NCI-H510A treated with DMSO at 0.1 percent for 48 hours (cell line): ENCODE data around the gene RGMA.

Experiments
- DNase-seq: peaks from one replicate; lab custom pipeline; 2025; lab: John Stamatoyannopoulos, UW

The RGMA gene

DNA sequence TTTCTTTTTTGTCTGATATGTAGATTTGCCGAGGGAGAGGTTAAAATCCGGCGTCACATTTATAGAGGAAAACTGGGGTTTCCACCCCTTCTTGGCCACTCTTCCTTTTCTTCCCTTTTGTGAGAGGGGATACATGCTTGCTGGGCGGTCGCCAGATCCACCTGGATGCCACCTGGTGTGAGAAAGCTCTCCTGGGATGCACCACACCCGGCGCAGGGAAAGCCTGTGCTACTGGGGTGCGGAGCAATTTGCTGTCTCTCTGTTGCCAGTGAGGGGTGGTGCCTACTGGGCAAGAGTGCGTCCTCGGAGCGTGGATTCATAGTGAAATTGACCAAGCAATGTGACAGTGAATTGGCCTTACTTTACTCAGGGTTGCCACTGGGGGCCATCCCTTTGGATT, 2.5 kb upstream of the RGMA start:
- DNase-seq, result no peak

DNA sequence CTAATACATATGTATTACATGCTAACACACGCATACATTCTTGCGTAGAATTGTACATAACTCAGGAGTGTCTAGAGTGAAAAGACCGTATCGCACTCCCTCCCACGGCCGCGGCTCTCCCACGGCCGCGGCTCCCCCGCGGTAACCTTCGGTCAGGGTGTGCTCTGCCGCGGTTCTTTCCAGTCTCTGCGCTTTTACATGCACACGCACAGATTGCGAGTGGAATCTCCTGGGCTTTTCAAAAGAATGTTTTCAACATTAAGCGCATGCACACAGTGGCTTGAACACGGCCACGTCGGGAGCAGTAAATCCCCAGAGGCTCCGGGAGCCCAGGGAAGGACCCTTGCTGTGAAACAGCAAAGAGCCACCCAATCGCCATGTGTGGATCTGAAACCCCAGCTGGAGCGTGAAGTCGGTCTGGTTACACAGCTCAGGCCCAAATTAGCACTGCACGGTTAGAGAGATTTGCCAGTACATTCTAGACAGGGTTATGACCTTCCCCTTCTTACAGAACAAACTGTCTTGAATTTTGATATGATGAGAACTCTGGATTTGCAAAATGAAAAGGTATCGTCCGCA, 805 bp upstream of the RGMA start:
- DNase-seq, result no peak

DNA sequence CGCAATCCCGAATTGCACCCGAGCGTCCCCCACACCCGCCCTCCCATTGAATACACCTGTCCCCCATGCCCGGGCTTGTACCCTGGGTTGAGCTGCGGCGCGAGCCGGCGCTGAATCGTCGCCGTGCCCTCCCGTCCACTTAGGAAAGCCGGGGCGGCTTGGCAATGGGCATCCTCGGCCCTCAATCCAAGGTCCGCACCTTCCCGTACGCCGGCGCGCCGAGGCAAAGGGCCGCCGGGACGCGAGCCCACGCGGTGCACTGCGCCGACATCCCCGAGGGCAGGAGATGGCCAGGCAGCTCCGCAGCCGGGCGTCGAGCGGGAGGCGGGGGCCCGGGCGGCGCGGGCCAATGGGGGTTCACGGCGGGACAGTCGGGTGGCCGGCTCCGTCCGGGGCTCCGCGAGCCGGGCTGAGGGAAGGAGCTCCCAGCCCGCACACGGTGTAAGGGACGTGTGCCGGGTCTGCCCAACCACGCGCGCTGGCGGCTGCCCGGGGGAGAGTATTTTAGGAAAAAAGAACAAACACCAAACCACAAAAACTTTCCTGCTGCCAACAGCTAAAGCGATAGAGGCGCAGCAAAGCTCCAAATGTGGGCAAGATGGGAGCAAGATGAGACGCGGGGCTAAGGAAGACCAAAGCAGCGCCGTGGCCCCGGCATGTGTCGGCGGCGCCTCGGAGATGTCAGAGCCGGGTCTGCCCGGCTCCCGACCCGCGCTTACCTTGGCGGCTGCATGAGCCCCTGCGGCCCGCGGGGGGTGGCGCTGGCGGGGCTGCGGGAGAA, 621 bp downstream of the RGMA start:
- peak; percentile 56 for DNase-seq

DNA sequence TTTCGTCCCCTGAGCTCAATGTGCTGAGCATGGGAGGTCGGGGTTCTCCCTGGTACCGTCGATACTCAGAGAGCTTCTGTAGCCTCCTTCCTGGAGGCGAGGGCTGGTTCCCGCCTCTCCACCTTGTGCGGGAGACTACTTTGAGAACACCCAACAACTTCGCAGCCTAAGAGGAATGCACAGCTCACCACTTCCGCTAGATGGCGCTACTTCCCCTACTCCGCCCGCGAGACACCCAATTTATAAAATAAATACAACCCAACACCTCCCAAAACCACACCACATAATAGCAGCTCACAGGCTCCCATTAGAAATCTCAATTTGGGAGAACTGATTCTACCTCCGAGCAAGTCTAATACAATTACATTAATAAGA, 1.2 kb downstream of the RGMA start:
- peak; percentile 70 for DNase-seq

DNA sequence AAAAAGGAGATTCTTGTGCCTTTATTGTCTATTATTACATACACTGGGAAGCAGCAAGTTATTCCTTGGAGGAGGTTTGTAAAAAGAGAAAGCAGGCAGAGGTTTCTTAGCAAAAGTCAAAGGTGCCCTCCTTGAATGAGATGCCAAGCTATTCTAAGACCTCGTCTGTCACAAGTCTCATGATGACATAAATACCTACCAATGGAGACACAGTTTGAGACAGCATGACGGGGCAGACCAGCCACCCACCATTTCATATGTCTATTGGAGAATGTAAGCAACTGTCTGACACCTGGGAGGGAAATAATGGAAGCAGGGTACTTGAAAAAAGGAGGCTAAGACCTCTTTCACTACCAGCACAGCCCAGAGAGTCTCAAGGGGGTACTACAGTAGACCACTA, 2.2 kb downstream of the RGMA start:
- no peak for DNase-seq

DNA sequence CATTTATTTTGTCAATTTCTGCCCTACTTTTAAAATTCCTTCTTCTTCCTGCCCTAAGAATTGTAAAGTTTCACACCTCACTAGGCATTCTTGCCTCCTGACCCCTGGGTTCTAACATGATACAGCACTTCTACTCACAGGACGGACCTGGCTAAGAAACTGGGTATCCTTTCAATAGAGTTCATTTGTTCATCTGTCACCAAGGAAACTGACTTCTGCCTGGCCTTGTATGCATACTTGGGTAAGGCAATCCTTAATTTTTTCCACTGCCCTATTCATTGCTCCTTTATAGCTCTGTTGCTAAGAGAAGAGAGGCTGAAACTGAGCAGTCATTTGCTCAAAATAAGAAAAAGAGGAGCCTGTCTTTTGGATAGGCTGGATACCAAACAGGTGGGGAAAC, 3.3 kb downstream of the RGMA start:
- DNase-seq, result no peak

DNA sequence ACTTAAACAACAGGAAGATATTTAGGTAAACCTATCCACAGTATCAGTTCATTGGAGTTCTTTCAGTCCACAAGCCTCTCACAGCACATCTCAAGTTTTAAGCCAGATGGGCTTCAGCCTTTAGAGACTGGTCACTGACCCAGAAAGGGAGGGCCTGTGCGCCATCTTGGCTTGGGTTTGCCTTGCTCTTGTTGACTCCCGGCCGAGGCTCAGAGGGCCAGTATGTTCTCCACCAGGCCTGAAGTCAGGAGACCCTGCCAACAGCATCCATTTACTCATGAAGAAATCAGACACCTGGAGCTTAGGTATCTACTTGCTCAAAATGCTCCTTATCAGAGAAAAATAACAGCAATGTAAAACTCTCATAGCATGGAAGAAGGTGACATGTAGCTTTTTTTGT, 6.2 kb downstream of the RGMA start:
- DNase-seq, result no peak

DNA sequence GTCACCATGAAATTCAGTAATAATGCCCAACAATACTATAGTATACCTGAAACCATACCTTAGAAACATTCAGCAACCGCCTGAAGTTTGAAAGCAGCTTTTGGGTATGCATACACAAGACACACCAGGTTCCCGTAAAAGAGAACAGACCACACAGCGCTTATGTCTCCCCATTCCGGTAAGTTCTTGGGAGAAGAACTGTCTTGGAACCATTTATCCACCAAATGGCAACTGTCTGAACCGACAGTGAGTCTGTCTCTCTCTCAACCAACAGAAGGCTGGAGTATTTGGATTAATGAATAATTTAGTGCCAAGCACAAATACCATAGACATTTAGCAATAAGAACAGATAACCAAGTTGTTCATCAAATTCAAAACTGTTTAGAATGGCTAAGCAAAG, 7.6 kb downstream of the RGMA start:
- no peak for DNase-seq

DNA sequence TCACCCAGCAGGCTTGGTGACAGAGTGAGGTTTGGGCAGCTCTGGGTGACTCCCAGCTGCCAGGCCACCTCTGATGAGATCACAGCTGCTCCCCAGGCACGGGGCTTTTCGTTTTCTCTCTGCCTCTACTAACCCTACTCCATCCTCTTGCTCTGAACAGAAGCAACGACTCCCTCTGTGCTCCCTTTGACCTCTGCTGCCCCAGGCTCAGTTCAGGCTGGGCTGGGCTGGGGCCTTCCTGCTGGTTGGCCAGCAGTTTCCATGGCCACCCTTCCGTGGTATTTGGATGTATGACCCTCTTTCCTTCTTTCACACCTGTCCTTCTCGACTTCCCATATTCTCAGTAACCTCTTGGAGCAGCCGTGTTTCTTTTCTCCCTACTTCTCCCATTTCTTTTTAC, 8.6 kb downstream of the RGMA start:
- DNase-seq, result no peak

DNA sequence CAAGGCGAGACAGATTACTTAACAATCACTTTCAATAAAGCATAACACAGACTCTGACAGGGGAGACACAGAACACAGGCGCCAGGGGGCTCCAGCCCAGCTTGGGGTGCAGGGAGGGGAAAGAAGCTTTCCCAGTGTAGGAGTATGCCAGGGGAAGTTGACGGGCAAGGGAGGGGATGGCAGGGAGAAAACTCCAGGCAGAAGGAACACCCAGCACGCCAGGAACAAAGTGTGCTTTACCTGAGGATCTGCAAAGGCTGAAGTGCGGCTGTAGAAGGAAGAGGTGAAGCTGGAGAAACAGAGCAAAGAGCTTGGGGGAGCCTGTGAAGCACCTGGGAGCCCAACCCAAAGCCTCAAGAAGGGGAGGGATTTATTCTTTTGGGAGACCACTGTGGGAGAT, 12.1 kb downstream of the RGMA start:
- DNase-seq, result no peak

DNA sequence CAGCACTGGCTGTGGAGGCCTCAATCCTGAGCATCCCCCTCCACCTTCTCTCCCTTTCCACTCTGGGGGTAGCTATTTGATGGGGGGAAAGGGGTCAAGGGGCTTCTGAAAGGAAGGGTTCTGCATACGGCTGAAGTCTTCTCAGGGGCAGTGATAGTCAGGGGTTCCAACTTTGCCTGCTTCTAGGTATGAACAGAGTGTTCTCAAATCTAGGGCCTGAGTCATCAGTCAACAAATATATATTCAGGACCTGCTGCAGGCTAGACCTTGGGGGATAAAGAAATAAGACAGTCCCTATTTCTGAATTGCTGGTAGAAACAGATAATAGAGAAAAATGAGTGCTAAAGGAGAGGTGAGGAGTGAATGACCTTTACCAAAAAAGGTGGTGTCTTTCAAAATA, 12.8 kb downstream of the RGMA start:
- DNase-seq, result no peak

DNA sequence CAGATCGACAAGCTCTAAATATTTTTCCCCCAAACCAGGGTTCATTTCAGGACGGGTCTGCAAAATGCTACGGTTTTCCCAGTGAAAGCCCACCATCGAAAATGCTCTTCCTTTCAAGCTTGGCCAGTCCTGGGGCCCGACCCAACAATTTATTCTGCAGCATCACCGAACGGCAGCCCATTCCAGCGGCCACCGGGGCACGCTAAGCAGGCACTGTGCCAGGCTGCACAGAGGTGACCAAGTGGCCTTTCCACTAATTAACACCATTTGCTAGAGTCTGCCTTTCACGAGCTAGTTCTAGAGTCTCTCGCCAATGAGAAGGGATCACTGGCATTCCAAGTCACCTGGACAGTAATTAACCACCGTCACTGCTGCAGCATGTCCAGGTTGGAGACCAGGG, 14.4 kb downstream of the RGMA start:
- no peak for DNase-seq

DNA sequence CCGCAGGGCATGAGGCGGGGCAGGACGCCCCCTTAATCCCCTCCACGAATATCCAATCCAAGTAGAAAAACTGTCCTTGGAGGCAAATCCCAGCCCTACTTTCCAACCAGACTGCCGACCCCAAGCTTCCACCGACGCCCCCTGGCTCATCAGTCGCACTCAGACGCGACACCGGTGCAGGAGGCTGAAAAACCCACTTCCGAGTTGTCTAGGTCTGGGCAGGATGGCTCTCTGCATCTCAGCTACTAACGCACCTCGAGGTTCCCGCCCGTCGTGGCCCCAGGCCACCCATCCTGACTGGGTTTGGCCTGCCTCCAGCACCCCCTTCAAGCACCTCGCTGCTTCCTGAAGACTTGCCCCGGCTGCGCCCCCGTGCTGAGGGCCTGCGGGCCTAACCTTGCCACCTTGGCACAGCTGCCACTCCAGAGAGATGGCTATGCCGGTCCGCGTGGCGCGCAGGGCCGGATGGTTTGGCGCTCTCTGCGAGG, 15.5 kb downstream of the RGMA start:
- DNase-seq, result no peak

DNA sequence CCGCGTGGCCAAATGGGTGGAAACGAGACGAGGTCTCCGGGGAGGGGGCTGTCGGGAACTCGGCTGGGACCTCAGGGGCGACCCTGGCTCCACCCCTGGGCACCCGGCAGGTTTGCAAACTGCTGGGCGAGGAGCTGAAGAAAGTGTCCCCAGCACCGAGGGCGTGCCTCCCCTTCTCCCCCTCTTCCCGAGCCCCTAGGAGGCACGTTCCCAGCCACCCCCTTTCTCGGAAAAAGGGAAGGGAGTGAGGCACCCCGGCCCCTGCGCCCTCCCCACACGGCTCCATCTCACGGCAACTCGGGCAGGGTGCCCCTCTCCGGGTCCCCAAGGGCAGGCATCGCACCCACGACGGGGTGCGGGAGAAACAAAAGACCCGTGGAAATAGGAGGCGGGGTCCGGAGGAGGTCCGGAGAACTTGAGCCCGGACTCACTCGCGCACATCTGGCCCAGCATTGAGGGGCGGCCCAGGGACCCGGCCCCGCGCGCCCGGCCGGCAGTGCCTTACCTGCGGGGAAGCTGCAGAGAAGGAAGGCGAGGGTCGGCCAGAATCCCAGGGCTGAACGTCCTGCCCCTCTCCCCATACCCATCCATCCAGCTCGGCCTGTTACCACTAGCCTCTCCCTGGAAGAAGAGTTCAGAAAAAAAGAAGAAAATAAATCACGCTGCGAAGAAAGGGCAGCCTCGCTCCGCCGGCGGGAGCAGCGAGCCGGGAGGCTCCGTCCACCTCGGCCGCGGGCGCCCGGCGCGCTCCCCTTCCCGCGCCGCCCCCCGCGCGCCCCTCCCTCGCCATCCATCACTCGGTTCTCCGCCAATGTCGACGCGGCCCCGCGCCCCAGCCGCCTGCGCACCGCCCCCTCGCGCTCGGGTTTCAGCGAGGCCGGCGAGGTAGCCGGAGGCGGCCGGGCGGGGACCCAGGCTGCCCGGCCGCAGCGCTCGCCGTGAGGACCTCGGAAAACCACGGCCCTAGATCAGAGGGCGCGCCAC, 16.3 kb downstream of the RGMA start:
- DNase-seq, result peak; percentile 60

DNA sequence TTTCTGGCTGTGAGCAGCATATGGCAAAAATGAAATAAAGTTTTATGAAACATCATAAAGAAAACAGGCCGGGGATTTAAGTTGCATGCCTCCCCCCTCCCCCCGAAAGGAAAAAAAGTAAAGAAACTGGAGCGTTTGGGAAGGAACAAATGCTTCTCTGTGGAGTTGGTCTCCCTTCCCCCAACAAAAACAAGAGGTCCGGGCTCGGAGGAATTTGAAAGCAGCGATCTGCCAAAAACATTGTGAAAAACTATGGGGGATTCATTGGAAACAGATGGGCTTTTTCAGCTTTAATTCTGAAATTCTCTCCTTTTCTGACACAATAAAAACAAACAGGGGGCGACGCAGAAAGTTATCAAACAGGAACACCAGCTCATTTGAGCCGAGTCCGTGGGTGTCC, 17.0 kb downstream of the RGMA start:
- no peak for DNase-seq

DNA sequence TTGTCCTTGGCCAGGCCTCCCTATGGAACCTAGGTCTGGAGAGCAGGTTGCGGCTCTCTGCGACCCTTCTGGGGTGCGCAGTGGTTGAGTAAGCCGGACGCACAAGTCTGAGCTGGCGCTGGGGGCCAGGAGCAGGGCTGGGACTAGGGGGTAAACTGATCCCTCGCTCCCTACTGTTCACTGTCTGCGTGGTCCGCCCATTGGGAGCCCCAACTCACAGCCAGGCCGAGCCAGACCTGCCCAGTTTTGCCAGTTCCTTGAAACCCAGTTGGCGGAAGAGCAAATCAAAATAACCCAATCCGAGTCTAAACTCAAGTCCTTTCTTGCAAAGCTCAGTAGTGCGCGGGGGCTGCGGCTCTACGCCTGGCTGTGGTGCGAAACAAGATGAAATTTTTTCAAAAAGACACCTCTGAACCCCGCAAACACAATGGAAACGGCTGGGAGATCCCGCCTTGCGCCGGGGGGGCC, 17.5 kb downstream of the RGMA start:
- no peak for DNase-seq

DNA sequence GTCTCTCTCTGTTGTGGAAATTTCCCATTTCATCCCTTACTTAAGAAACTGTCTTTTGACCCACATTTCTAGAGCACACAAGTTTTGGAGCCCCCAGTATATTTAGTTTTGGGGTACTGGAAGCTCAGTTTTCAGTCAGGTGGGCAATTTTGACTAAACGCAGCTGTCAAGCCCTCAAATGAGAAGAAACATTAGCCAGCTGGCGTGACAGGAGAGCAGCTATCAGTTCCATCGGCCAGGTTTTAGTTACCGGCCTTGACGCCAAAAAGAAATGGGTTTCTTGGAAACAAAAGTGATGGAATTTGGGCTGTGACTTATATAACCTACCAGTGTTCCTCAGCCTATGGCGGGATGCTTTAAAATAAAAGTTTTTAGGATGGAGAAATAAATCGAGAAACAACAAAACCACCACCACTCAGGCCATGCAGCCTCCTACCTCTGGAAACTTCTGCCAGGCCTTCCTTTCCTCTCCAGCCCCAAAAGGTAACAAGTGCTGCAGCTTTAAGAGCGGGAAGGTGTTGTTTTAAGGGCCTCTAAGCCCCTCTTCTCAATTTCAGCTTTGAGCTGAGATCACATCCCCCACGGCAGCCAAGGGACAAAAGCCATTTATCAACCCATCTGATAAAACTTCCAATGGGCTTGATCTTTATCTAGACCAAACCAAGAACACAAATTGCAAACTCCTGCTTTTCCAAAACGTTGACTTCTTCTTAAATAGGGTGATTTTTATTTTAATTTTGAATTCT, 18.3 kb downstream of the RGMA start:
- DNase-seq, result no peak

DNA sequence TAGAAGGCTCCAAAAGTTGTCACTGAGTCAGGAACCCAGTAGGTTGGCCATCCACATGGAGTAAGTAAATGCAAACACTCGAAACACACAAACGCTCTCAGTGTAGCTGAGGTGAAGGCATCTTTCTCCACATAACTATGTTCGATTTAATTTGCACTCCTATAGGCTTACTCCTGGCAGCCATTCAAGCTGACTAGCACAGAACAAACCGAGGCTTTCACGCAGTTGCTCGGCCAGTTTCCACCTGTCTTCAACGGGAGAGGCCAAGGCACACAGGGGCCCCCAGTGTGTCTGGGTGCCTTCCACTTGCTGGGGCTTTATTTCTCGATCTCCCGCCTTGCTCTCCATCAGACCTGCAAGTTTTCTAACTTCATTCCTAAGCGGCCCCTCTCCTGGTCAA, 18.9 kb downstream of the RGMA start:
- DNase-seq, result no peak

DNA sequence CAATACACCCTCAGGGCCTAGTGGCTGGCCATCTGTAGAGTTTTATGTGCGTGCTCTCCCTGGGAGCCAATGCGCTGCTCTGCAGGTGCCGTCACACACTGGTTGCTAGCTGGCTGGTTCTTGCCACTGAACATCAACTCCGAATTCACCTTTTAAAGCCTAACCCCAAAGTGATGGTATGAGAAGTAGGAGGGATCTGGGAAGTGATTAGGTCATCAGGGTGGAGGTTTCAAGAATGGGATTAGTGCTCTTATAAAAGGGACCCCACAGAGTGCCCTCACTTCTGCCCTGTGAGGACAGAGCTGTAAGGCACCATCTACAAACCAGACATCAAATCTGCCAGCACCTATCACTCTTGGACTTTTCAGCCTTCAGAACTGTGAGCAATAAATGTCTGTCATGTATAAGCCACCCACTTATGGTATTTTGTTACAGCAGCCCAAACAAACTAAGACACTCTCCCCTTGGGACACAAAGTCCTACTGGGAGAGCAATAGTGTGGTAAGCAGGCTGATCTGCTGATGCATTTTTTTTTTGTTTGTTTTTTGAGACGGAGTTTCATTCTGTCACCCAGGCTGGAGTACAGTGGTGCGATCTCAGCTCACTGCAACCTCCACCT, 20.3 kb downstream of the RGMA start:
- no peak for DNase-seq

DNA sequence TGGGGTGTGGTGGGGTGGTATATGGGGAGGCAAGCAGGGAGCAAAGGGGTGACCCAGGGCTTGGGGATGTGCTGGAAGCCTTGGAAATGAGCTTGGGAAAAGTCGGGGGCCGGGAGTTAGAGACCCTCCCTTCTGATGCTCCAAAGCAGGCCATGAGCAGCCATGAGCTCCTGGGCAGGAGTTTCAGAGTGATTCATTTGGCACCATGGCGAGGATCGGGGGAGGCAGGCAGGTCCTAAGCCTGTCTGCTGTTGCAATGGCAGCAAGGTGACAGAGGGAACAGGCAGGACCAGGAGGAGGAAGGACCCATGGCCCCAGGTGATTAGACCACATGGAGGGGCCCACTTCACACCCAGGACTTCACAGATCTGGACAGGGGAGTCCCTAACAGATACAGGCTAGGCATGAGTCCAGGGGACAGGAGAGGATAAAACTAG, 21.3 kb downstream of the RGMA start:
- no peak for DNase-seq
